OCI-LY7 (cell line): ENCODE data around the gene KIAA1328. TPM values are rescaled to one million over a fixed set of nuclear protein-coding genes. Genes with fewer than 3 reads are reported as not detected.

Experiments used
- BruUV-seq: library from RNA; stranded (reverse); fragments of 400-500 nt; replicated peaks from 2 replicates; lab custom pipeline; 2021; lab: Mats Ljungman, UMichigan
- CTCF ChIA-PET: fragments of 300-600 bp; sonication (Branson Sonifier 250); formaldehyde crosslinking; loops from one replicate; lab custom pipeline; 2022; ENCODE audit warnings: antibody characterized with exemption; ENCODE audit not compliant: unreplicated experiment; lab: Charles Lee
- POLR2A ChIA-PET: fragments of 300-600 bp; sonication (Branson Sonifier 250); formaldehyde crosslinking; loops from one replicate; lab custom pipeline; 2022; ENCODE audit warnings: antibody characterized with exemption; lab: Charles Lee
- DNase-seq: peaks from one replicate; pipeline ENCODE4 v3.0.0-alpha.2; 2015; ENCODE audit warnings: low spot score
- H2AFZ ChIP-seq: fragments of 200-600 bp; sonication (generic), shearing (Covaris generic); 2 replicates; pipeline ENCODE4 v1.6.1; 2014; ENCODE audit warnings: mild to moderate bottlenecking, antibody characterized with exemption, low read length, moderate library complexity
- H3K27ac ChIP-seq: fragments of 200-600 bp; sonication (generic); 2 replicates; pipeline ENCODE4 v1.5.1; 2014; ENCODE audit warnings: mixed run types, low read depth, mild to moderate bottlenecking, moderate library complexity, low read length, inconsistent platforms; ENCODE audit not compliant: poor library complexity, severe bottlenecking
- H3K36me3 ChIP-seq: fragments of 200-600 bp; sonication (generic); 2 replicates; pipeline ENCODE4 v1.6.1; 2014; ENCODE audit warnings: mild to moderate bottlenecking, antibody characterized with exemption, low read length, moderate library complexity, mixed read lengths; ENCODE audit not compliant: insufficient read depth
- H3K4me1 ChIP-seq: fragments of 200-600 bp; sonication (generic); 2 replicates; pipeline ENCODE4 v1.5.1; 2014; ENCODE audit warnings: mild to moderate bottlenecking, low read length; ENCODE audit not compliant: insufficient read depth, poor library complexity, severe bottlenecking
- H3K4me2 ChIP-seq: fragments of 200-600 bp; sonication (generic); 2 replicates; pipeline ENCODE4 v1.6.1; 2014; ENCODE audit warnings: mild to moderate bottlenecking, low read length
- H3K4me3 ChIP-seq: fragments of 200-600 bp; sonication (generic); 2 replicates; pipeline ENCODE4 v1.5.1; 2014; ENCODE audit warnings: mild to moderate bottlenecking, low read depth, low read length; ENCODE audit not compliant: poor library complexity, severe bottlenecking
- H3K79me2 ChIP-seq: fragments of 200-600 bp; sonication (generic); 2 replicates; pipeline ENCODE4 v1.6.1; 2016; ENCODE audit warnings: low read depth, mild to moderate bottlenecking, low read length, moderate library complexity, mixed read lengths; ENCODE audit not compliant: insufficient read depth
- H3K9me2 ChIP-seq: fragments of 200-600 bp; sonication (generic); 2 replicates; pipeline ENCODE4 v1.6.1; 2016; ENCODE audit warnings: mild to moderate bottlenecking, low read length, mixed read lengths; ENCODE audit not compliant: insufficient read depth
- H3K9me3 ChIP-seq: fragments of 200-600 bp; sonication (generic); 2 replicates; pipeline ENCODE4 v1.6.1; 2014; ENCODE audit warnings: mild to moderate bottlenecking, mixed run types, low read length, mixed read lengths
- H4K20me1 ChIP-seq: fragments of 200-600 bp; sonication (generic); 2 replicates; pipeline ENCODE4 v1.6.1; 2014; ENCODE audit warnings: mild to moderate bottlenecking, antibody characterized with exemption, low read length, moderate library complexity, mixed read lengths; ENCODE audit not compliant: insufficient read depth
- CTCF ChIP-seq: fragments of 200-600 bp; sonication (generic); conservative IDR thresholded peaks from 2 replicates; pipeline ENCODE4 v1.5.1; 2014; ENCODE audit warnings: mild to moderate bottlenecking, antibody characterized with exemption, low read length, moderate library complexity, mixed read lengths
- EZH2phosphoT487 ChIP-seq: fragments of 200-600 bp; sonication (generic); IDR thresholded peaks from 2 replicates; pipeline ENCODE4 v1.6.1; 2018; ENCODE audit warnings: low read depth, borderline replicate concordance, mild to moderate bottlenecking, mixed run types, antibody characterized with exemption, low read length, moderate library complexity, mixed read lengths
- intact Hi-C: fragments of 100-400 bp; cut with micrococcal nuclease; formaldehyde crosslinking; loops from one replicate; pipeline ENCODE4 v1.10.0; 2022; ENCODE audit not compliant: unreplicated experiment
- total RNA-seq, 2 experiments: library from RNA; depleted of rRNA in 1 of 2; stranded (reverse); fragments of >200 nt in 1 of 2; shearing (Covaris generic) in 1 of 2; gene quantifications; 2 replicates each; pipeline ENCODE4 v1.2.3, GENCODE V29; 2014 to 2022

Gene KIAA1328
- total RNA-seq, 2 experiments from 2014 or later: 3.0 to 5.8 TPM

- intact Hi-C loops: no loop called here
- TF ChIP-seq EZH2phosphoT487 (no peak), CTCF (no peak)
- no peak for DNase-seq
- no TSS peak for BruUV-seq
- Histone ChIP-seq H3K27ac (no peak overlapping the region), H4K20me1 (no peaks in the 10 kb centered on the region), H3K79me2 (no peaks in the 10 kb centered on the region), H3K9me3 (no peaks in the 10 kb centered on the region), H3K4me1 (no peaks in the 10 kb centered on the region), H3K36me3 (no peaks in the 10 kb centered on the region), H3K9me2 (no peaks in the 10 kb centered on the region), H2AFZ (no peak overlapping the region), H3K4me3 (no peak overlapping the region), H3K4me2 (no peak overlapping the region)
- POLR2A ChIA-PET: no interaction called here
- CTCF ChIA-PET: no interaction called here
Observed at GRCh38 chr18:36782710-36783109, 46.2 kb upstream of the KIAA1328 start.

- CTCF ChIA-PET: no interaction called here
- Histone ChIP-seq H3K4me3 (no peak overlapping the region), H2AFZ (no peak overlapping the region), H3K9me3 (no peaks in the 10 kb centered on the region), H3K79me2 (no peaks in the 10 kb centered on the region), H3K9me2 (no peaks in the 10 kb centered on the region), H3K27ac (no peak overlapping the region), H3K36me3 (no peaks in the 10 kb centered on the region), H3K4me2 (no peak overlapping the region), H4K20me1 (no peaks in the 10 kb centered on the region), H3K4me1 (no peaks in the 10 kb centered on the region)
- no peak for DNase-seq
- POLR2A ChIA-PET: no interaction called here
- intact Hi-C loops: no loop called here
- BruUV-seq: no TSS peak
- no peak for TF ChIP-seq CTCF
- TF ChIP-seq EZH2phosphoT487: no peak
Observed at GRCh38 chr18:36783792-36784191, 45.1 kb upstream of the KIAA1328 start.

GRCh38 chr18:36786686-36787085 is 42.2 kb upstream of the KIAA1328 start:
- Histone ChIP-seq H3K36me3 (peaks cover 20% of the 10 kb centered on the region), H3K27ac (no peak overlapping the region), H3K4me2 (no peak overlapping the region), H2AFZ (no peak overlapping the region), H4K20me1 (no peaks in the 10 kb centered on the region), H3K9me2 (no peaks in the 10 kb centered on the region), H3K4me3 (no peak overlapping the region), H3K4me1 (no peaks in the 10 kb centered on the region), H3K79me2 (no peaks in the 10 kb centered on the region), H3K9me3 (no peaks in the 10 kb centered on the region)
- CTCF ChIA-PET: no interaction called here
- intact Hi-C loops: no loop called here
- TF ChIP-seq EZH2phosphoT487 (no peak), CTCF (no peak)
- no TSS peak for BruUV-seq
- no peak for DNase-seq
- POLR2A ChIA-PET: no interaction called here
